ENCODE data around the gene TTLL5. TPM values are rescaled to one million over a fixed set of nuclear protein-coding genes. Genes with fewer than 3 reads are reported as not detected.

Gene TTLL5
- total RNA-seq, 1 experiment from 2014 or later, result 35.7 TPM

DNA sequence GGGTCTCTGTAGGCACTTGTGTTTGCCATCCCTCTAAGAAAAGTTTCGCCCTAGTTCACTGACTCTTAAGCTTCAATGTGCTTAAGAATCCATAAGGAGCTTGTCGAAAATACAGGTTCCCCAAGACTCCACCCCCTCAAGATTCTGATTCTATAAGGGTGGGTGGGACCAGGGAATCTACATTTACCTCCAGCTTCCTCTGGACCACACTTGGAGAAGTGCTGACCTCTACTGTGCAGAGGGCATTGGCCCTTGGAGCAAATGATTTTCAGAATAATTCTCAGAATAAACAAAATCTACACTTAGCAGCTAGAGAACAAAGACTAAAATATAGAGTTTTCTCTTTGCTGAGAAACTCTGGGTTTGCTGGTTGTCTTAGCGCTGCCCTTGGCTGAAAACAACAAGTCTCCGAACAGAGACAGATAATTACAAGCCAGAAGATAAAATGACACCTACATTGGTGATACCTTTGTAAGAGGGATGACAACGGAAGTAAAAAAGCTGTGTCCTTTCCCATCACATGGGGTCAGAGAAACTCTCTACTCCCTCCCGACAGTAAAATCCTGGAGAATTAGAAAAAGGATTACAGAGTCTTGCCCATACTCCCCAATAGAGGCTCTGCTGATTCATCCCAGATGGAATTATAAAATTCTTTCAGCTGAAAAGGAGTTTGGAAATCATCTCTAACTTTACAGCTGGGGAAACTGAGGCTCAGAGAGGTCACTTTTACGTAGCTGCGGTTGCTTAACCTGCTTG is 316.0 kb downstream of the TTLL5 start:
- Histone ChIP-seq H3K9me3 (ENCODE audit: control insufficient read depth, low read depth, low read length) (no peaks in the 10 kb centered on the region), H4K5ac (ENCODE audit: insufficient read length, low read depth, low read length) (no peak overlapping the region), H2BK120ac (ENCODE audit: low read depth, low read length, poor library complexity, severe bottlenecking) (no peak overlapping the region), H2BK5ac (ENCODE audit: insufficient read length, low read length) (no peak overlapping the region), H3K79me2 (ENCODE audit: insufficient read depth, low read length) (no peaks in the 10 kb centered on the region), H3K4me2 (ENCODE audit: insufficient read depth, insufficient read length, low read length) (peak overlapping the region; percentile 17), H3K23ac (ENCODE audit: insufficient read length, low read depth, low read length) (no peak overlapping the region), H3K4me1 (ENCODE audit: insufficient read depth, low read length) (peaks cover 13% of the 10 kb centered on the region; the same call in 1 of the 2 replicates), H3K79me1 (ENCODE audit: insufficient read depth, low read depth, low read length, poor library complexity, severe bottlenecking) (no peaks in the 10 kb centered on the region), H3K14ac (ENCODE audit: insufficient read depth, low read length) (no peak overlapping the region), H2AK5ac (ENCODE audit: insufficient read length, low read length) (no peak overlapping the region), H3K9ac (ENCODE audit: extremely low read depth, insufficient read length, low read length) (no peak overlapping the region), H2AFZ (ENCODE audit: low read length) (no peak overlapping the region), H3K27me3 (ENCODE audit: insufficient read depth, low read length) (no peaks in the 10 kb centered on the region; the same call in 1 of the 2 replicates), H3T11ph (ENCODE audit: low read length) (no peak overlapping the region), H3K27ac (ENCODE audit: insufficient read length, low read depth, low read length) (no peak overlapping the region), H2BK20ac (ENCODE audit: low read depth, low read length, poor library complexity, severe bottlenecking) (no peak overlapping the region), H4K8ac (replicated peaks; ENCODE audit: insufficient read length, low read depth, low read length) (no peak overlapping the region), H4K20me1 (ENCODE audit: control insufficient read depth, insufficient read depth, insufficient read length) (no peaks in the 10 kb centered on the region), H4K91ac (ENCODE audit: insufficient read length, low read depth, low read length) (no peak overlapping the region), H2BK15ac (ENCODE audit: low read depth, low read length) (no peak overlapping the region), H3K18ac (ENCODE audit: insufficient read length, low read depth, low read length) (no peak overlapping the region), H3K23me2 (ENCODE audit: insufficient read length, low read depth, low read length, poor library complexity, severe bottlenecking) (peaks cover 7% of the 10 kb centered on the region), H2BK12ac (ENCODE audit: insufficient read length, low read depth, low read length) (no peak overlapping the region), H3K4ac (ENCODE audit: low read depth, low read length) (no peak overlapping the region), H3K56ac (ENCODE audit: insufficient read length, low read depth, low read length) (no peak overlapping the region)
- TF ChIP-seq, protein P1, sequence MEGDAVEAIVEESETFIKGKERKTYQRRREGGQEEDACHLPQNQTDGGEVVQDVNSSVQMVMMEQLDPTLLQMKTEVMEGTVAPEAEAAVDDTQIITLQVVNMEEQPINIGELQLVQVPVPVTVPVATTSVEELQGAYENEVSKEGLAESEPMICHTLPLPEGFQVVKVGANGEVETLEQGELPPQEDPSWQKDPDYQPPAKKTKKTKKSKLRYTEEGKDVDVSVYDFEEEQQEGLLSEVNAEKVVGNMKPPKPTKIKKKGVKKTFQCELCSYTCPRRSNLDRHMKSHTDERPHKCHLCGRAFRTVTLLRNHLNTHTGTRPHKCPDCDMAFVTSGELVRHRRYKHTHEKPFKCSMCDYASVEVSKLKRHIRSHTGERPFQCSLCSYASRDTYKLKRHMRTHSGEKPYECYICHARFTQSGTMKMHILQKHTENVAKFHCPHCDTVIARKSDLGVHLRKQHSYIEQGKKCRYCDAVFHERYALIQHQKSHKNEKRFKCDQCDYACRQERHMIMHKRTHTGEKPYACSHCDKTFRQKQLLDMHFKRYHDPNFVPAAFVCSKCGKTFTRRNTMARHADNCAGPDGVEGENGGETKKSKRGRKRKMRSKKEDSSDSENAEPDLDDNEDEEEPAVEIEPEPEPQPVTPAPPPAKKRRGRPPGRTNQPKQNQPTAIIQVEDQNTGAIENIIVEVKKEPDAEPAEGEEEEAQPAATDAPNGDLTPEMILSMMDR (conservative IDR thresholded peaks at IDR 0.05), result no peak; the same call in 2 of the 3 replicates
- Mint-ChIP-seq H3K27ac (peak overlapping the region in 2 of 3 experiments; percentile 6 to 57; a peak in 1 of 7 replicates), H3K9me3 (no peaks in the 10 kb centered on the region), H3K4me1 (peaks cover 42 to 46% of the 10 kb centered on the region in 2 experiments), H3K4me3 (no peak overlapping the region), H3K27me3 (ENCODE audit: low read depth) (peaks cover 29% of the 10 kb centered on the region), H3K36me3 (ENCODE audit: insufficient read depth in 1 of 3, low read depth in 3 of 3) (no peaks in the 10 kb centered on the region; a peak in 1 of 7 replicates)
- no peak for DNase-seq
- WGBS (ENCODE audit: extremely low coverage, insufficient read length, low lambda C conversion rate), result no CpG with 5 or more reads among the region's 8 CpGs
